ENCODE measurements around the gene PRG3. TPM values are rescaled to one million over a fixed set of nuclear protein-coding genes. Genes with fewer than 3 reads are reported as not detected.
A peak's percentile ranks its signal among the peaks of the same experiment; 100 is the strongest.

The PRG3 gene
- total and polyA plus RNA-seq, 9 of the 15 experiments (the other 6 are each of a cell fraction or from before 2014, with no cell fraction given) = 0.18 to 0.55 (median 0.38) TPM; not detected in 6

- Histone ChIP-seq H3K36me3 (ENCODE audit: control insufficient read depth, insufficient read depth, low read length) (peaks cover 62% of the 10 kb centered on the region), H3K27me3 (ENCODE audit: control insufficient read depth in 2 of 2, insufficient read depth in 2 of 2, low read length in 2 of 2) (no peaks in the 10 kb centered on the region), H3K4me2 (ENCODE audit: insufficient read depth, low read length) (peak overlapping the region; percentile 90), H3K4me1 (replicated peaks in 1 of 2; ENCODE audit: control insufficient read depth in 2 of 2, insufficient read depth in 2 of 2, low read length in 2 of 2) (peaks cover 42 to 48% of the 10 kb centered on the region in 2 experiments), H2AFZ (ENCODE audit: low read depth, low read length) (no peak overlapping the region), H4K20me1 (replicated peaks; ENCODE audit: control insufficient read depth, insufficient read depth, low read length) (peaks cover 12% of the 10 kb centered on the region; the same call in 1 of the 2 replicates), H3K9me1 (ENCODE audit: control insufficient read depth, insufficient read depth, low read length) (peaks cover 7% of the 10 kb centered on the region), H3K27ac (ENCODE audit: extremely low read depth, low read depth, low read length) (peak overlapping the region; percentile 91), H3K9me3 (replicated peaks; ENCODE audit: control insufficient read depth, insufficient read depth, low read depth, low read length) (no peaks in the 10 kb centered on the region), H3K4me3 (peak overlapping the region; percentile 72), H3K9ac (ENCODE audit: insufficient read depth in 1 of 2, low read depth in 2 of 2, low read length in 2 of 2) (peak overlapping the region; percentile 96 to 98), H3K79me2 (ENCODE audit: control insufficient read depth, insufficient read depth, low read length) (peaks cover 73% of the 10 kb centered on the region)
- WGBS (ENCODE audit: insufficient coverage, low coverage, missing lambda C conversion rate) = under 1% methylated on average over 14 of the region's 15 CpGs
- DNase-seq (ENCODE audit: extremely low read depth in 1 of 4, low spot score in 3 of 4) (peak; percentile 72 to 98 (median 82)), ATAC-seq (peak; percentile 90), FAIRE-seq (peak; percentile 99)
- TSS peak; percentile 97 for BruUV-seq (replicated peaks)
- in situ Hi-C loops (cut with MboI) (no loop called here), intact Hi-C loops (cut with micrococcal nuclease) (loop anchor here (2.0 kb wide), 2 partner anchors 22 to 38 kb away; no protein-coding TSS in a partner anchor)
- ChIA-PET CTCF (ENCODE audit: low intra/inter-chr PET ratio) (no interaction called here), POLR2A (interaction anchor here (0.6 to 1.3 kb wide), 13 partner anchors 8 to 124 kb away, joined by 3 to 5 read pairs (median 4); partner anchors contain the start of genes SLC43A1 and TNKS1BP1)
- TF ChIP-seq ARID2 (IDR thresholded peaks at IDR 0.05) (no peak), ZNF239 (CRISPR knock-in tag; IDR thresholded peaks at IDR 0.05) (peak; percentile 34), PURB (CRISPR knock-in tag; IDR thresholded peaks at IDR 0.05; ENCODE audit: low read depth) (no peak), ZFP91 (CRISPR knock-in tag; IDR thresholded peaks at IDR 0.05) (no peak), MITF (IDR thresholded peaks at IDR 0.05) (peak; percentile 98), RREB1 (CRISPR knock-in tag; IDR thresholded peaks at IDR 0.05) (no peak; the same call in 1 of the 2 replicates), ARID3B (CRISPR knock-in tag; IDR thresholded peaks at IDR 0.05; ENCODE audit: borderline replicate concordance) (no peak)
Observed at GRCh38 chr11:57424792-57425564, 44.0 kb upstream of the PRG3 start.

Measured in K562 (cell line).